Neural cell (in vitro differentiated cells): ENCODE measurements around the gene SPATA4.

Source experiments
- CTCF ChIP-seq: fragments of 450-650 bp; IDR thresholded peaks from 2 replicates; pipeline ENCODE4 v1.5.1; 2014; ENCODE audit warnings: antibody characterized with exemption, mild to moderate bottlenecking, moderate library complexity; ENCODE audit not compliant: poor library complexity, severe bottlenecking
- EP300 ChIP-seq: fragments of 450-650 bp; conservative IDR thresholded peaks from 2 replicates; pipeline ENCODE4 v1.6.1; 2014; ENCODE audit warnings: antibody characterized with exemption, mild to moderate bottlenecking, moderate library complexity; ENCODE audit not compliant: poor library complexity, severe bottlenecking
- MXI1 ChIP-seq: fragments of 450-650 bp; conservative IDR thresholded peaks from 2 replicates; pipeline ENCODE4 v1.6.1; 2014; ENCODE audit warnings: antibody characterized with exemption, mild to moderate bottlenecking; ENCODE audit not compliant: poor library complexity, severe bottlenecking
- RAD21 ChIP-seq: fragments of 450-650 bp; conservative IDR thresholded peaks from 2 replicates; pipeline ENCODE4 v1.6.1; 2014; ENCODE audit warnings: antibody characterized with exemption, mild to moderate bottlenecking, moderate library complexity
- TAF1 ChIP-seq: IDR thresholded peaks from 2 replicates; pipeline ENCODE4 v1.6.1; 2012; ENCODE audit warnings: low read depth

GRCh38 chr4:176207839-176208238 is 12.5 kb upstream of the SPATA4 start:
- TF ChIP-seq RAD21 (no peak), CTCF (no peak), TAF1 (no peak), MXI1 (no peak), EP300 (no peak)
